Psoas muscle (tissue), 8 donors: Measurements from ENCODE around the gene GTPBP1. TPM values are rescaled to one million over a fixed set of nuclear protein-coding genes. Genes with fewer than 3 reads are reported as not detected.

Experiments
- ATAC-seq, 4 donors: fragments of 200-7000 bp; cut with Tn5 transposase; one replicate each; pipeline ENCODE4 v1.9.1; 2020; ENCODE audit warnings: moderate library complexity in 3 of 4, mild to moderate bottlenecking in 2 of 4
- DNase-seq, 2 donors: peaks; one replicate each; pipeline ENCODE4 v3.0.0-alpha.2; 2020
- H3K27ac ChIP-seq: fragments of 200-600 bp; one replicate; pipeline ENCODE4 v1.8.0; 2022
- H3K27me3 ChIP-seq, 3 donors: fragments of 200-600 bp in 1 of 3; one replicate each; pipeline versions ENCODE4 v1.6.1 to v1.8.0; 2013 to 2022; ENCODE audit warnings: low read length in 2 of 3, mild to moderate bottlenecking in 2 of 3, moderate library complexity in 1 of 3; ENCODE audit not compliant: insufficient read depth in 3 of 3
- H3K36me3 ChIP-seq, 2 donors: fragments of 200-600 bp in 1 of 2; one replicate each; pipeline versions ENCODE4 v1.6.1 to v1.8.0; 2013 to 2022; ENCODE audit warnings: low read depth in 1 of 2, mild to moderate bottlenecking in 1 of 2, moderate library complexity in 1 of 2; ENCODE audit not compliant: insufficient read depth in 1 of 2
- H3K4me1 ChIP-seq: fragments of 200-600 bp; one replicate; pipeline ENCODE4 v1.8.0; 2022
- H3K4me3 ChIP-seq: fragments of 200-600 bp; one replicate; pipeline ENCODE4 v1.8.0; 2022; ENCODE audit warnings: mild to moderate bottlenecking
- H3K9me3 ChIP-seq: fragments of 200-600 bp; one replicate; pipeline ENCODE4 v1.8.0; 2022
- CTCF ChIP-seq: fragments of 200-600 bp; IDR thresholded peaks from one replicate; pipeline ENCODE4 v1.8.0; 2022; ENCODE audit warnings: antibody characterized with exemption
- WGBS, 3 donors: extraction: QIAGEN DNeasy Blood & Tissue Kit; methylation state at CpG; one replicate each; pipeline versions ENCODE4 v1.1.6 to v1.1.7; 2013; 5-methylcytosine and 5-hydroxymethylcytosine counted together
- intact Hi-C, 2 donors: fragments of 100-400 bp; cut with DNase I; formaldehyde crosslinking; loops; one replicate each; pipeline versions ENCODE4 v1.11.0 to v1.14.2; 2022
- polyA plus RNA-seq, 3 donors: library from polyadenylated mRNA; stranded (reverse); fragments of 200-250 nt; gene quantifications; one replicate each; pipeline ENCODE4 v1.2.3, GENCODE V29; 2013
- total RNA-seq, 4 donors: library from RNA; stranded (reverse); fragmentation: NEBNext Ultra II Directional in 2 of 4; extraction: Animal tissue kit (Norgen Biotek cat#: 25700) in 2 of 4; gene quantifications; one replicate each; pipeline versions ENCODE4 v1.2.1 to v1.2.4, GENCODE V29; 2021 to 2023
- donor health status: healthy with polysubstance abuse.
- donor health status: DM: no; HTN: no; CAD: no; lungs with moderate emphysema.
- donor health status: Bipolar disorder and iron deficiency.
- donor health status: healthy.
- donor health status: DM: yes; HTN: yes; CAD: no.
- donor health status: DM: no; HTN: no; CAD: no.
- donor health status: DM: no; HTN: no; CAD: no.
- donor health status: DM: yes; HTN: yes; CAD: no.

GTPBP1 gene
- total and polyA plus RNA-seq, 7 donors = 16.4 to 46.1 (median 24.3) TPM

GRCh38 chr22:38675833-38676232 lies 29.9 kb upstream of the GTPBP1 start:
- Histone ChIP-seq H3K9me3 (no peaks in the 10 kb centered on the region), H3K4me3 (no peak overlapping the region), H3K27ac (no peak overlapping the region), H3K4me1 (no peaks in the 10 kb centered on the region), H3K27me3 (no peaks in the 10 kb centered on the region), H3K36me3 (peaks cover 4 to 32% of the 10 kb centered on the region in 2 donors)
- intact Hi-C loops = loop anchor here in 1 of 2 donors (5.0 kb wide), 1 partner anchor 64 kb away; no protein-coding TSS in a partner anchor
- DNase-seq = no peak
- TF ChIP-seq CTCF = no peak
- 89 to 98% (median 95%) methylated on average over 3 of the region's 3 CpGs for WGBS, 3 donors
- ATAC-seq = no peak

GRCh38 chr22:38681582-38682335 lies 24.0 kb upstream of the GTPBP1 start, which contains the start of gene TOMM22:
TOMM22 (plus strand) TSS chr22:38681957; CDS start chr22:38681979, 22 bp downstream.
- peak; percentile 91 to 95 for DNase-seq
- Histone ChIP-seq H3K9me3 (no peaks in the 10 kb centered on the region), H3K36me3 (peaks cover 2 to 41% of the 10 kb centered on the region in 2 donors), H3K4me3 (peak within 1 kb of the TSS; percentile 99), H3K27ac (peak within 1 kb of the TSS; percentile 94), H3K4me1 (peaks cover 8% of the 10 kb centered on the region), H3K27me3 (no peaks in the 10 kb centered on the region)
- TF ChIP-seq CTCF = peak; percentile 59
- intact Hi-C loops = loop anchor here in 1 of 2 donors (10.0 kb wide), 1 partner anchor 177 kb away; the partner anchor contains the start of gene DDX17
- ATAC-seq = peak; percentile 98 to 100 (median 98)
- whole genome bisulfite sequencing, 3 donors = 0 to 1% (median 1%) methylated on average over 51 to 60 of the region's 60 CpGs

GRCh38 chr22:38684895-38685294 lies 20.8 kb upstream of the GTPBP1 start:
- Histone ChIP-seq H3K4me1 (peaks cover 8% of the 10 kb centered on the region), H3K9me3 (no peaks in the 10 kb centered on the region), H3K4me3 (no peak overlapping the region), H3K27ac (no peak overlapping the region), H3K36me3 (peaks cover 13 to 71% of the 10 kb centered on the region in 2 donors), H3K27me3 (no peaks in the 10 kb centered on the region)
- intact Hi-C loops = loop anchor here in 1 of 2 donors (10.0 kb wide), 1 partner anchor 180 kb away; the partner anchor contains the start of gene DDX17
- no peak for DNase-seq
- no peak for TF ChIP-seq CTCF
- no peak for ATAC-seq
- 82 to 89% (median 89%) methylated on average over 9 of the region's 9 CpGs for WGBS, 3 donors

GRCh38 chr22:38685761-38686160 lies 20.0 kb upstream of the GTPBP1 start:
- no peak for TF ChIP-seq CTCF
- no peak for ATAC-seq
- Histone ChIP-seq H3K9me3 (no peaks in the 10 kb centered on the region), H3K4me1 (peaks cover 8% of the 10 kb centered on the region), H3K36me3 (peaks cover 13 to 79% of the 10 kb centered on the region in 2 donors), H3K27me3 (no peaks in the 10 kb centered on the region), H3K27ac (no peak overlapping the region), H3K4me3 (no peak overlapping the region)
- intact Hi-C loops = loop anchor here in 1 of 2 donors (10.0 kb wide), 1 partner anchor 181 kb away; the partner anchor contains the start of gene DDX17
- no peak for DNase-seq
- 75 to 90% (median 82%) methylated on average over 1 of the region's 1 CpG for WGBS, 3 donors
